Neuron (in vitro differentiated cells): ENCODE results near the gene KRTAP5-6.
"Not testable (repeated sequence)": the region's sequence is repeated elsewhere in the genome, so short reads cannot be mapped to it uniquely, and the experiment has no call there.

ENCODE experiments used
- H2AFZ ChIP-seq: one replicate; pipeline ENCODE4 v1.6.1; 2013; ENCODE audit warnings: low read depth, mild to moderate bottlenecking, inconsistent platforms, low read length, moderate library complexity
- H3K27me3 ChIP-seq: one replicate; pipeline ENCODE4 v1.6.1; 2013; ENCODE audit warnings: low read length; ENCODE audit not compliant: insufficient read depth
- H3K36me3 ChIP-seq: one replicate; pipeline ENCODE4 v1.6.1; 2013; ENCODE audit warnings: low read length; ENCODE audit not compliant: insufficient read depth
- H3K4me1 ChIP-seq: one replicate; pipeline ENCODE4 v1.6.1; 2013; ENCODE audit warnings: low read length; ENCODE audit not compliant: insufficient read depth
- H3K4me3 ChIP-seq: 2 replicates; pipeline ENCODE4 v1.5.1; 2013; ENCODE audit warnings: mild to moderate bottlenecking, low read length, moderate library complexity
- H3K9me3 ChIP-seq: one replicate; pipeline ENCODE4 v1.6.1; 2013; ENCODE audit warnings: low read length

KRTAP5-6 gene

GRCh38 chr11:1654388-1655167, 42.4 kb upstream of the KRTAP5-6 start:
- Histone ChIP-seq H3K36me3 (no peaks in the 10 kb centered on the region), H2AFZ (no peak overlapping the region), H3K4me3 (no peak overlapping the region), H3K9me3 (no peaks in the 10 kb centered on the region), H3K27me3 (peaks cover 19% of the 10 kb centered on the region), H3K4me1 (no peaks in the 10 kb centered on the region)

- H3K9me3 ChIP-seq: no peaks in the 10 kb centered on the region
- H3K4me1 ChIP-seq: no peaks in the 10 kb centered on the region
- peaks cover 28% of the 10 kb centered on the region for H3K27me3 ChIP-seq
- no peaks in the 10 kb centered on the region for H3K36me3 ChIP-seq
- no peak overlapping the region for H3K4me3 ChIP-seq
- no peak overlapping the region for H2AFZ ChIP-seq
Measured at GRCh38 chr11:1655168-1656060, 41.6 kb upstream of the KRTAP5-6 start.

GRCh38 chr11:1656061-1656441, 40.9 kb upstream of the KRTAP5-6 start:
- H3K4me1 ChIP-seq: no peaks in the 10 kb centered on the region
- H3K9me3 ChIP-seq: no peaks in the 10 kb centered on the region
- H3K36me3 ChIP-seq: no peaks in the 10 kb centered on the region
- peaks cover 27% of the 10 kb centered on the region for H3K27me3 ChIP-seq
- no peak overlapping the region for H2AFZ ChIP-seq
- no peak overlapping the region for H3K4me3 ChIP-seq

- Histone ChIP-seq H3K9me3 (no peaks in the 10 kb centered on the region), H2AFZ (no peak overlapping the region), H3K27me3 (peaks cover 27% of the 10 kb centered on the region), H3K4me1 (no peaks in the 10 kb centered on the region), H3K4me3 (no peak overlapping the region), H3K36me3 (no peaks in the 10 kb centered on the region)
Measured at GRCh38 chr11:1656670-1657069, 40.3 kb upstream of the KRTAP5-6 start.

GRCh38 chr11:1659506-1659905, 37.5 kb upstream of the KRTAP5-6 start:
- peaks cover 24% of the 10 kb centered on the region for H3K27me3 ChIP-seq
- H2AFZ ChIP-seq: no peak overlapping the region

GRCh38 chr11:1660111-1660867, 36.7 kb upstream of the KRTAP5-6 start:
- Histone ChIP-seq H3K4me1 (no peaks in the 10 kb centered on the region), H3K36me3 (no peaks in the 10 kb centered on the region), H3K4me3 (no peak overlapping the region), H3K27me3 (peaks cover 22% of the 10 kb centered on the region), H2AFZ (no peak overlapping the region), H3K9me3 (no peaks in the 10 kb centered on the region)

More at GRCh38 chr11:1659506-1659905, 37.5 kb upstream of the KRTAP5-6 start:
- Histone ChIP-seq H3K36me3 (no peaks in the 10 kb centered on the region), H3K4me3 (no peak overlapping the region), H3K4me1 (no peaks in the 10 kb centered on the region), H3K9me3 (no peaks in the 10 kb centered on the region)

- peaks cover 15% of the 10 kb centered on the region for H3K27me3 ChIP-seq
- H3K36me3 ChIP-seq, H3K9me3 ChIP-seq, H3K4me1 ChIP-seq, H2AFZ ChIP-seq, H3K4me3 ChIP-seq: not testable (repeated sequence)
Measured at GRCh38 chr11:1661454-1662269, 35.3 kb upstream of the KRTAP5-6 start.

- H3K4me3 ChIP-seq, H3K9me3 ChIP-seq, H3K36me3 ChIP-seq, H2AFZ ChIP-seq, H3K4me1 ChIP-seq: not testable (repeated sequence)
- peaks cover 17% of the 10 kb centered on the region for H3K27me3 ChIP-seq
Measured at GRCh38 chr11:1662699-1663283, 34.2 kb upstream of the KRTAP5-6 start.

- H3K27me3 ChIP-seq: peaks cover 12% of the 10 kb centered on the region
- no peaks in the 10 kb centered on the region for H3K4me1 ChIP-seq
- no peaks in the 10 kb centered on the region for H3K36me3 ChIP-seq
- H3K4me3 ChIP-seq: no peak overlapping the region
- no peaks in the 10 kb centered on the region for H3K9me3 ChIP-seq
- no peak overlapping the region for H2AFZ ChIP-seq
Measured at GRCh38 chr11:1665313-1665712, 31.7 kb upstream of the KRTAP5-6 start.

GRCh38 chr11:1667121-1667850, 29.7 kb upstream of the KRTAP5-6 start:
- H3K9me3 ChIP-seq: no peaks in the 10 kb centered on the region
- peaks cover 7% of the 10 kb centered on the region for H3K27me3 ChIP-seq
- no peaks in the 10 kb centered on the region for H3K4me1 ChIP-seq
- no peak overlapping the region for H2AFZ ChIP-seq
- H3K36me3 ChIP-seq: no peaks in the 10 kb centered on the region
- H3K4me3 ChIP-seq: no peak overlapping the region

- no peak overlapping the region for H2AFZ ChIP-seq
- no peaks in the 10 kb centered on the region for H3K36me3 ChIP-seq
- H3K9me3 ChIP-seq: no peaks in the 10 kb centered on the region
- H3K4me3 ChIP-seq: no peak overlapping the region
- peaks cover 10% of the 10 kb centered on the region for H3K27me3 ChIP-seq
- H3K4me1 ChIP-seq: no peaks in the 10 kb centered on the region
Measured at GRCh38 chr11:1667906-1668305, 29.1 kb upstream of the KRTAP5-6 start.
